GM23338 (cell line): ENCODE measurements around the gene RNF41. TPM values are rescaled to one million over a fixed set of nuclear protein-coding genes. Genes with fewer than 3 reads are reported as not detected.

Source experiments
- STAT1 ChIP-seq: IDR thresholded peaks from one replicate; pipeline ENCODE4 v1.6.1; 2016; ENCODE audit warnings: antibody characterized with exemption; ENCODE audit not compliant: unreplicated experiment
- ZNF331 ChIP-seq: fragments of 250-450 bp; sonication (Bioruptor Pico); IDR thresholded peaks from 2 replicates; pipeline ENCODE4 v1.5.0; 2020; ENCODE audit warnings: low read depth, mild to moderate bottlenecking, moderate library complexity
- polyA plus RNA-seq: library from polyadenylated mRNA; unstranded; fragments of >200 nt; fragmentation: Nextera tagmentation; extraction: Ambion mirVana; gene quantifications from 2 replicates; pipeline ENCODE4 v1.2.1, GENCODE V29; 2016
- total RNA-seq: library from RNA; depleted of rRNA; stranded (reverse); fragments of >200 nt; shearing (Covaris generic); gene quantifications from 2 replicates; pipeline ENCODE4 v1.2.3, GENCODE V29; 2014
- TF ChIP-seq, protein P1 (sequence below): fragments of 250-450 bp; sonication (Bioruptor Pico); IDR thresholded peaks from 2 replicates; pipeline ENCODE4 v1.5.0; 2020; ENCODE audit warnings: mild to moderate bottlenecking, moderate library complexity
- TF ChIP-seq, protein P2 (sequence below): IDR thresholded peaks from one replicate; pipeline ENCODE4 v1.6.1; 2018; ENCODE audit warnings: antibody characterized with exemption; ENCODE audit not compliant: unreplicated experiment
- TF ChIP-seq, protein P3 (sequence below): IDR thresholded peaks from 2 replicates; pipeline ENCODE4 v1.6.1; 2016; ENCODE audit warnings: antibody characterized with exemption

The RNF41 gene
- total and polyA plus RNA-seq, 2 experiments from 2014 or later = 15.3 to 77.1 TPM

DNA sequence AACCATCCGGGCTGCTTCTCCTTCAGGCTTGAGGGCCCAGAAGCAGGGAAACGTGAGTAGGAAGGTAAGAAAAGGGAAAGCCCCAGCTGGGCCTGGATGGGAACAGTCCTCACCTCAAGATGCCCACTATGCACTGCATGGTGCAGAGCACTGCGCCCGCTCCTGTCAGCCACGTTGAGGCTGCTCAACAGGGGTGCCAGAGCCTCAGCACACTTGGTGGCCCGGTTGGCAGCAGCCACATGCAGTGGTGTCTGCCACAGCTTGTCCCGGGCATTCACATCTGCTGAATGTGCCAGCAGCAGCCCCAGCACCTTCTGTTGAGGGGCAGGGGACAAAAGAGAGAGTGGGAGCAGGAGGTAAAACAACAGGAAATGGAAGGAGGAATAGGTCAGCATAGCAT is 33.9 kb upstream of the RNF41 start (continued):
- TF ChIP-seq, protein P1, sequence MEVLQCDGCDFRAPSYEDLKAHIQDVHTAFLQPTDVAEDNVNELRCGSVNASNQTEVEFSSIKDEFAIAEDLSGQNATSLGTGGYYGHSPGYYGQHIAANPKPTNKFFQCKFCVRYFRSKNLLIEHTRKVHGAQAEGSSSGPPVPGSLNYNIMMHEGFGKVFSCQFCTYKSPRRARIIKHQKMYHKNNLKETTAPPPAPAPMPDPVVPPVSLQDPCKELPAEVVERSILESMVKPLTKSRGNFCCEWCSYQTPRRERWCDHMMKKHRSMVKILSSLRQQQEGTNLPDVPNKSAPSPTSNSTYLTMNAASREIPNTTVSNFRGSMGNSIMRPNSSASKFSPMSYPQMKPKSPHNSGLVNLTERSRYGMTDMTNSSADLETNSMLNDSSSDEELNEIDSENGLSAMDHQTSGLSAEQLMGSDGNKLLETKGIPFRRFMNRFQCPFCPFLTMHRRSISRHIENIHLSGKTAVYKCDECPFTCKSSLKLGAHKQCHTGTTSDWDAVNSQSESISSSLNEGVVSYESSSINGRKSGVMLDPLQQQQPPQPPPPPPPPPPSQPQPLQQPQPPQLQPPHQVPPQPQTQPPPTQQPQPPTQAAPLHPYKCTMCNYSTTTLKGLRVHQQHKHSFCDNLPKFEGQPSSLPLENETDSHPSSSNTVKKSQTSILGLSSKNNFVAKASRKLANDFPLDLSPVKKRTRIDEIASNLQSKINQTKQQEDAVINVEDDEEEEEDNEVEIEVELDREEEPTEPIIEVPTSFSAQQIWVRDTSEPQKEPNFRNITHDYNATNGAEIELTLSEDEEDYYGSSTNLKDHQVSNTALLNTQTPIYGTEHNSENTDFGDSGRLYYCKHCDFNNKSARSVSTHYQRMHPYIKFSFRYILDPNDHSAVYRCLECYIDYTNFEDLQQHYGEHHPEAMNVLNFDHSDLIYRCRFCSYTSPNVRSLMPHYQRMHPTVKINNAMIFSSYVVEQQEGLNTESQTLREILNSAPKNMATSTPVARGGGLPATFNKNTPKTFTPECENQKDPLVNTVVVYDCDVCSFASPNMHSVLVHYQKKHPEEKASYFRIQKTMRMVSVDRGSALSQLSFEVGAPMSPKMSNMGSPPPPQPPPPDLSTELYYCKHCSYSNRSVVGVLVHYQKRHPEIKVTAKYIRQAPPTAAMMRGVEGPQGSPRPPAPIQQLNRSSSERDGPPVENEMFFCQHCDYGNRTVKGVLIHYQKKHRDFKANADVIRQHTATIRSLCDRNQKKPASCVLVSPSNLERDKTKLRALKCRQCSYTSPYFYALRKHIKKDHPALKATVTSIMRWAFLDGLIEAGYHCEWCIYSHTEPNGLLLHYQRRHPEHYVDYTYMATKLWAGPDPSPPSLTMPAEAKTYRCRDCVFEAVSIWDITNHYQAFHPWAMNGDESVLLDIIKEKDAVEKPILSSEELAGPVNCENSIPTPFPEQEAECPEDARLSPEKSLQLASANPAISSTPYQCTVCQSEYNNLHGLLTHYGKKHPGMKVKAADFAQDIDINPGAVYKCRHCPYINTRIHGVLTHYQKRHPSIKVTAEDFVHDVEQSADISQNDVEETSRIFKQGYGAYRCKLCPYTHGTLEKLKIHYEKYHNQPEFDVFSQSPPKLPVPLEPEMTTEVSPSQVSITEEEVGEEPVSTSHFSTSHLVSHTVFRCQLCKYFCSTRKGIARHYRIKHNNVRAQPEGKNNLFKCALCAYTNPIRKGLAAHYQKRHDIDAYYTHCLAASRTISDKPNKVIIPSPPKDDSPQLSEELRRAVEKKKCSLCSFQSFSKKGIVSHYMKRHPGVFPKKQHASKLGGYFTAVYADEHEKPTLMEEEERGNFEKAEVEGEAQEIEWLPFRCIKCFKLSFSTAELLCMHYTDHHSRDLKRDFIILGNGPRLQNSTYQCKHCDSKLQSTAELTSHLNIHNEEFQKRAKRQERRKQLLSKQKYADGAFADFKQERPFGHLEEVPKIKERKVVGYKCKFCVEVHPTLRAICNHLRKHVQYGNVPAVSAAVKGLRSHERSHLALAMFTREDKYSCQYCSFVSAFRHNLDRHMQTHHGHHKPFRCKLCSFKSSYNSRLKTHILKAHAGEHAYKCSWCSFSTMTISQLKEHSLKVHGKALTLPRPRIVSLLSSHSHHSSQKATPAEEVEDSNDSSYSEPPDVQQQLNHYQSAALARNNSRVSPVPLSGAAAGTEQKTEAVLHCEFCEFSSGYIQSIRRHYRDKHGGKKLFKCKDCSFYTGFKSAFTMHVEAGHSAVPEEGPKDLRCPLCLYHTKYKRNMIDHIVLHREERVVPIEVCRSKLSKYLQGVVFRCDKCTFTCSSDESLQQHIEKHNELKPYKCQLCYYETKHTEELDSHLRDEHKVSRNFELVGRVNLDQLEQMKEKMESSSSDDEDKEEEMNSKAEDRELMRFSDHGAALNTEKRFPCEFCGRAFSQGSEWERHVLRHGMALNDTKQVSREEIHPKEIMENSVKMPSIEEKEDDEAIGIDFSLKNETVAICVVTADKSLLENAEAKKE (CRISPR knock-in tag) = no peak
- no peak for TF ChIP-seq STAT1
- no peak for TF ChIP-seq ZNF331 (CRISPR knock-in tag)
- TF ChIP-seq, protein P2, sequence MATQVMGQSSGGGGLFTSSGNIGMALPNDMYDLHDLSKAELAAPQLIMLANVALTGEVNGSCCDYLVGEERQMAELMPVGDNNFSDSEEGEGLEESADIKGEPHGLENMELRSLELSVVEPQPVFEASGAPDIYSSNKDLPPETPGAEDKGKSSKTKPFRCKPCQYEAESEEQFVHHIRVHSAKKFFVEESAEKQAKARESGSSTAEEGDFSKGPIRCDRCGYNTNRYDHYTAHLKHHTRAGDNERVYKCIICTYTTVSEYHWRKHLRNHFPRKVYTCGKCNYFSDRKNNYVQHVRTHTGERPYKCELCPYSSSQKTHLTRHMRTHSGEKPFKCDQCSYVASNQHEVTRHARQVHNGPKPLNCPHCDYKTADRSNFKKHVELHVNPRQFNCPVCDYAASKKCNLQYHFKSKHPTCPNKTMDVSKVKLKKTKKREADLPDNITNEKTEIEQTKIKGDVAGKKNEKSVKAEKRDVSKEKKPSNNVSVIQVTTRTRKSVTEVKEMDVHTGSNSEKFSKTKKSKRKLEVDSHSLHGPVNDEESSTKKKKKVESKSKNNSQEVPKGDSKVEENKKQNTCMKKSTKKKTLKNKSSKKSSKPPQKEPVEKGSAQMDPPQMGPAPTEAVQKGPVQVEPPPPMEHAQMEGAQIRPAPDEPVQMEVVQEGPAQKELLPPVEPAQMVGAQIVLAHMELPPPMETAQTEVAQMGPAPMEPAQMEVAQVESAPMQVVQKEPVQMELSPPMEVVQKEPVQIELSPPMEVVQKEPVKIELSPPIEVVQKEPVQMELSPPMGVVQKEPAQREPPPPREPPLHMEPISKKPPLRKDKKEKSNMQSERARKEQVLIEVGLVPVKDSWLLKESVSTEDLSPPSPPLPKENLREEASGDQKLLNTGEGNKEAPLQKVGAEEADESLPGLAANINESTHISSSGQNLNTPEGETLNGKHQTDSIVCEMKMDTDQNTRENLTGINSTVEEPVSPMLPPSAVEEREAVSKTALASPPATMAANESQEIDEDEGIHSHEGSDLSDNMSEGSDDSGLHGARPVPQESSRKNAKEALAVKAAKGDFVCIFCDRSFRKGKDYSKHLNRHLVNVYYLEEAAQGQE = no peak
- TF ChIP-seq, protein P3, sequence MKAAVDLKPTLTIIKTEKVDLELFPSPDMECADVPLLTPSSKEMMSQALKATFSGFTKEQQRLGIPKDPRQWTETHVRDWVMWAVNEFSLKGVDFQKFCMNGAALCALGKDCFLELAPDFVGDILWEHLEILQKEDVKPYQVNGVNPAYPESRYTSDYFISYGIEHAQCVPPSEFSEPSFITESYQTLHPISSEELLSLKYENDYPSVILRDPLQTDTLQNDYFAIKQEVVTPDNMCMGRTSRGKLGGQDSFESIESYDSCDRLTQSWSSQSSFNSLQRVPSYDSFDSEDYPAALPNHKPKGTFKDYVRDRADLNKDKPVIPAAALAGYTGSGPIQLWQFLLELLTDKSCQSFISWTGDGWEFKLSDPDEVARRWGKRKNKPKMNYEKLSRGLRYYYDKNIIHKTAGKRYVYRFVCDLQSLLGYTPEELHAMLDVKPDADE = no peak
